Stimulated activated memory B cell treated with anti-CD40 and anti-IgM and Interleukin-4, amounts not matched to agents 10 μg/mL and 1 μg/mL and 100 μg/mL, for 72 hours (primary cell): Measurements from ENCODE around the gene UBQLNL.
A peak's percentile ranks its signal among the peaks of the same experiment; 100 is the strongest.

Source experiments
- ATAC-seq: fragments of 150-1000 bp; cut with Tn5 transposase; 2 replicates; pipeline ENCODE4 v1.10.0; 2021
- H3K27ac Mint-ChIP-seq: one replicate; pipeline ENCODE4 v1.8.0; 2022; ENCODE audit warnings: mild to moderate bottlenecking, mixed read lengths
- H3K27me3 Mint-ChIP-seq: one replicate; pipeline ENCODE4 v1.8.0; 2022; ENCODE audit warnings: mixed read lengths
- H3K36me3 Mint-ChIP-seq: one replicate; pipeline ENCODE4 v1.8.0; 2022; ENCODE audit warnings: mixed read lengths
- H3K4me1 Mint-ChIP-seq: one replicate; pipeline ENCODE4 v1.8.0; 2022; ENCODE audit warnings: mixed read lengths
- H3K4me3 Mint-ChIP-seq: one replicate; pipeline ENCODE4 v1.8.0; 2022; ENCODE audit warnings: mild to moderate bottlenecking, moderate library complexity, mixed read lengths
- H3K9me3 Mint-ChIP-seq: one replicate; pipeline ENCODE4 v1.8.0; 2022; ENCODE audit warnings: mixed read lengths

Gene UBQLNL

GRCh38 chr11:5486421-5486820 lies 30.1 kb downstream of the UBQLNL start:
- H3K4me3 Mint-ChIP-seq: no peak overlapping the region
- ATAC-seq: peak; percentile 64
- no peaks in the 10 kb centered on the region for H3K27me3 Mint-ChIP-seq
- no peaks in the 10 kb centered on the region for H3K9me3 Mint-ChIP-seq
- peaks cover 6% of the 10 kb centered on the region for H3K4me1 Mint-ChIP-seq
- no peaks in the 10 kb centered on the region for H3K36me3 Mint-ChIP-seq
- H3K27ac Mint-ChIP-seq: no peak overlapping the region

- H3K4me1 Mint-ChIP-seq: peaks cover 6% of the 10 kb centered on the region
- peak; percentile 27 for ATAC-seq
- no peaks in the 10 kb centered on the region for H3K36me3 Mint-ChIP-seq
- H3K27me3 Mint-ChIP-seq: no peaks in the 10 kb centered on the region
- no peak overlapping the region for H3K27ac Mint-ChIP-seq
- H3K4me3 Mint-ChIP-seq: no peak overlapping the region
- no peaks in the 10 kb centered on the region for H3K9me3 Mint-ChIP-seq
Measured at GRCh38 chr11:5486003-5486402, 30.5 kb downstream of the UBQLNL start.

- Mint-ChIP-seq H3K27ac (no peak overlapping the region), H3K9me3 (no peaks in the 10 kb centered on the region), H3K27me3 (peaks cover 13% of the 10 kb centered on the region), H3K4me3 (no peak overlapping the region), H3K36me3 (no peaks in the 10 kb centered on the region), H3K4me1 (no peaks in the 10 kb centered on the region)
- ATAC-seq: no peak
Measured at GRCh38 chr11:5476186-5476819, 40.2 kb downstream of the UBQLNL start.

- no peak overlapping the region for H3K27ac Mint-ChIP-seq
- H3K4me1 Mint-ChIP-seq: no peaks in the 10 kb centered on the region
- no peak overlapping the region for H3K4me3 Mint-ChIP-seq
- H3K27me3 Mint-ChIP-seq: peaks cover 25% of the 10 kb centered on the region
- no peaks in the 10 kb centered on the region for H3K9me3 Mint-ChIP-seq
- no peak for ATAC-seq
- no peaks in the 10 kb centered on the region for H3K36me3 Mint-ChIP-seq
Measured at GRCh38 chr11:5473921-5474320, 42.6 kb downstream of the UBQLNL start.

GRCh38 chr11:5467527-5467926 lies 49.0 kb downstream of the UBQLNL start:
- no peaks in the 10 kb centered on the region for H3K4me1 Mint-ChIP-seq
- H3K27ac Mint-ChIP-seq: no peak overlapping the region
- H3K36me3 Mint-ChIP-seq: no peaks in the 10 kb centered on the region
- no peak overlapping the region for H3K4me3 Mint-ChIP-seq
- peaks cover 12% of the 10 kb centered on the region for H3K27me3 Mint-ChIP-seq
- no peaks in the 10 kb centered on the region for H3K9me3 Mint-ChIP-seq
- ATAC-seq: no peak
